GM12865 (cell line): Measurements from ENCODE around the gene ECE1.

ENCODE experiments used
- DNase-seq: peaks from one replicate; pipeline ENCODE4 v3.0.0; 2010; ENCODE audit warnings: low read depth
- H3K4me3 ChIP-seq: 2 replicates; pipeline ENCODE4 v1.5.1; 2011; ENCODE audit warnings: mild to moderate bottlenecking, low read depth, low read length, control low read depth
- TF ChIP-seq, protein P1 (sequence below): IDR thresholded peaks from 2 replicates; pipeline ENCODE4 v1.5.1; 2011; ENCODE audit warnings: low read length, control low read depth, low read depth, inconsistent platforms; ENCODE audit not compliant: insufficient read depth; ENCODE audit errors: missing control alignments

The ECE1 gene

GRCh38 chr1:21295002-21295401 lies 4.7 kb upstream of the ECE1 start:
- DNase-seq = peak; percentile 66
- TF ChIP-seq, protein P1, sequence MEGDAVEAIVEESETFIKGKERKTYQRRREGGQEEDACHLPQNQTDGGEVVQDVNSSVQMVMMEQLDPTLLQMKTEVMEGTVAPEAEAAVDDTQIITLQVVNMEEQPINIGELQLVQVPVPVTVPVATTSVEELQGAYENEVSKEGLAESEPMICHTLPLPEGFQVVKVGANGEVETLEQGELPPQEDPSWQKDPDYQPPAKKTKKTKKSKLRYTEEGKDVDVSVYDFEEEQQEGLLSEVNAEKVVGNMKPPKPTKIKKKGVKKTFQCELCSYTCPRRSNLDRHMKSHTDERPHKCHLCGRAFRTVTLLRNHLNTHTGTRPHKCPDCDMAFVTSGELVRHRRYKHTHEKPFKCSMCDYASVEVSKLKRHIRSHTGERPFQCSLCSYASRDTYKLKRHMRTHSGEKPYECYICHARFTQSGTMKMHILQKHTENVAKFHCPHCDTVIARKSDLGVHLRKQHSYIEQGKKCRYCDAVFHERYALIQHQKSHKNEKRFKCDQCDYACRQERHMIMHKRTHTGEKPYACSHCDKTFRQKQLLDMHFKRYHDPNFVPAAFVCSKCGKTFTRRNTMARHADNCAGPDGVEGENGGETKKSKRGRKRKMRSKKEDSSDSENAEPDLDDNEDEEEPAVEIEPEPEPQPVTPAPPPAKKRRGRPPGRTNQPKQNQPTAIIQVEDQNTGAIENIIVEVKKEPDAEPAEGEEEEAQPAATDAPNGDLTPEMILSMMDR = no peak
- H3K4me3 ChIP-seq = peak overlapping the region; percentile 51

- DNase-seq = peak; percentile 97
- TF ChIP-seq, protein P1 = no peak
- H3K4me3 ChIP-seq = peak overlapping the region; percentile 51
Observed at GRCh38 chr1:21294266-21294989, 4.2 kb upstream of the ECE1 start.

GRCh38 chr1:21293537-21294265 lies 3.4 kb upstream of the ECE1 start:
- DNase-seq = peak; percentile 94
- peak overlapping the region; percentile 51 for H3K4me3 ChIP-seq
- TF ChIP-seq, protein P1 = no peak

DNA sequence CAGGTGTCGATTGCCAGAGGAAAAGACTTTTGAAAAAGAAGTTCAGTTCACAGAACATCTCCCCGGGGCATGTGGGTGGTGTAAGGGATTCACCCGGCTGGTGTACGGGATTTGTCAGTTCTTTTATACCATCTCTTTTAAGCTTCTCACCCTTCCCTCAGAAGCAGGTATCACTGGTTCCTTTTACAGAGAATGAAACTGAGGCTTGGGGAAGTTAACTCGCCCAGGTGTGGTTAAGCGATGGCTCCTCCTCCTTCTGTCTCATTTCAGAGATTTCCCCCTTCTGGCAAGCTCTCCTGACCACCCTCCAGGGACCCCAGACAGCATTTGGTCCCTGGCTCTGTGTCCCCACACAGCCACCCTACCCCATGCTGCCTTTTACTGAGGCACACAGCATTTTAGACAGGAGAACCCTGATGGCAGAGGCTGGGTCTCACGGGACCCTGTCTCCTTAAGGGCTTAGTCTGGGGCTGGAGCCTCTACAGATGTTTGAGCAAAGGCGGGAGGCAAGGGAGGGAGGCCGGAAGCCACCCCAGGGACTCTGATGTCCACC lies 2.8 kb upstream of the ECE1 start:
- peak; percentile 90 for DNase-seq
- TF ChIP-seq, protein P1 = no peak
- H3K4me3 ChIP-seq = peak overlapping the region; percentile 51

DNA sequence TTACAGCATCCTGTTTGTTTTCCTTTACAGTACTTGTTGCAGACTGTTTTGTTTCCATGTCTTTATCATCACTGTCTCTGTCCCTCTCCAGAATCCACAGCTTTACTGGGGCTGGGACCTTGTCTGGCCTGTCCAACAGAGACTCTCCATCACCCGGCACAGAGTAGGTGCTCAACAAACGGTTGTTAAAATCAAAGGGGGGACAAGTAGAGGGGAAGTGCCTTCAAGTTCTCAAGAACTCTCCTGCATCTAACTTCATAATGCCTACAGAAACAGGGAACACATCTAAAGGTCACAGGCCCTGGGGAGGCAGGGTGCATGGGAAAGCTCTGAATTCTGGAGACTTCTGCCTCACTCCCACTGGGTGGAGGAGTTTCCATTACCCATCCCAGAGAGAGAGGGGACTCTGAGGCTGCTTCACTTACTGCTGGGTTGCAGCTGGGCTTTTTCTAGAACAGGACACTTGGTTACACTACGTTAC lies 2.3 kb upstream of the ECE1 start:
- DNase-seq = no peak
- H3K4me3 ChIP-seq = peak overlapping the region; percentile 51
- TF ChIP-seq, protein P1 = no peak

- no peak overlapping the region for H3K4me3 ChIP-seq
- no peak for DNase-seq
- TF ChIP-seq, protein P1 = no peak
Observed at GRCh38 chr1:21291964-21292363, 1.7 kb upstream of the ECE1 start.
